Erythroblast (primary cell): Measurements from ENCODE around the gene ROBO2.

Experiments
- GATA1 ChIP-seq: IDR thresholded peaks from 2 replicates; pipeline ENCODE4 v1.6.1; 2011; ENCODE audit warnings: low read depth, mild to moderate bottlenecking, control low read depth, low read length, moderate library complexity
- POLR2A ChIP-seq: IDR thresholded peaks from 2 replicates; pipeline ENCODE4 v1.6.1; 2011; ENCODE audit warnings: mild to moderate bottlenecking, low read length

DNA sequence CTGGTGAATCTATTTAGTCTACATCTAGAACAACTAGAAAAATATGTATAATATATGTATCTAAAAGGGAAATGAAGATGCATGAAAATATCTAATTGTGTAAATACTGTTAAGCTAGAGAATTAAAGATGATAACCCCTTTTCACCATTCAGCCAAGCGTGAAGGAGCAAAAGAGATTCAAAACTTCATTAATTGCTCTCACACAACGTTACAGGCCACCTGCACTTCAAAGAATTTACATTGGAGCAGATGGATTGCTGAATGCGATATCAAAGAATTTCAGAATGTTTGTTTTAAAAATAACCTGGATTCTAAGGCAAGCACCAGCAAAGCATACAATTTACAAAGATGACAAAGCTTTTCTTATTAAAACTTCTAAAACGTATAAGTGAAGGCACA lies 243.2 kb downstream of the ROBO2 start:
- no peak for TF ChIP-seq POLR2A
- no peak for TF ChIP-seq GATA1
